Mammary epithelial cell (primary cell): ENCODE measurements around the gene SLC66A1.

Source experiments
- CTCF ChIP-seq, 2 donors: IDR thresholded peaks in 1 of 2; conservative IDR thresholded peaks in 1 of 2; 2 replicates each; pipeline ENCODE4 v1.5.1; 2011 to 2012; ENCODE audit warnings: inconsistent platforms in 2 of 2, low read length in 2 of 2, mild to moderate bottlenecking in 2 of 2, control low read depth in 1 of 2, low read depth in 1 of 2; ENCODE audit not compliant: insufficient read depth in 1 of 2; ENCODE audit errors: extremely low read depth in 1 of 2
- EZH2 ChIP-seq: IDR thresholded peaks from 2 replicates; pipeline ENCODE4 v1.6.1; 2012; ENCODE audit warnings: low read length, inconsistent platforms, borderline replicate concordance

- TF ChIP-seq CTCF (conservative IDR thresholded peaks at IDR 0.05 in 1 of 2, IDR thresholded peaks at IDR 0.05 in 1 of 2; ENCODE audit: extremely low read depth in 1 of 2, insufficient read depth in 1 of 2, low read depth in 1 of 2, low read length in 2 of 2), result peak in 1 of 2 donors; percentile 16
- no peak for TF ChIP-seq EZH2
Observed at GRCh38 chr1:19374083-19374801, 62.1 kb downstream of the SLC66A1 start.
